T-helper 17 cell (primary cell): ENCODE results near the gene SPG7. TPM values are rescaled to one million over a fixed set of nuclear protein-coding genes. Genes with fewer than 3 reads are reported as not detected.

Experiments used
- ATAC-seq: fragments of 150-1000 bp; cut with Tn5 transposase; 2 replicates; pipeline ENCODE4 v1.10.0; 2021; ENCODE audit warnings: mild to moderate bottlenecking, moderate library complexity
- DNase-seq, 3 donors: peaks; one replicate each; pipeline versions ENCODE4 v3.0.0 to v3.0.0-alpha.2; 2020 to 2021
- H3K9me3 ChIP-seq: one replicate; pipeline ENCODE4 v1.7.0; 2013; ENCODE audit warnings: low read length, mild to moderate bottlenecking; ENCODE audit not compliant: control insufficient read depth, poor library complexity, severe bottlenecking
- H3K27ac Mint-ChIP-seq: one replicate; pipeline ENCODE4 v1.8.0; 2022; ENCODE audit warnings: mild to moderate bottlenecking, moderate library complexity, mixed read lengths
- H3K27me3 Mint-ChIP-seq: one replicate; pipeline ENCODE4 v1.8.0; 2022; ENCODE audit warnings: mixed read lengths
- H3K36me3 Mint-ChIP-seq: one replicate; pipeline ENCODE4 v1.8.0; 2022; ENCODE audit warnings: low read depth, mixed read lengths
- H3K4me1 Mint-ChIP-seq: one replicate; pipeline ENCODE4 v1.8.0; 2022; ENCODE audit warnings: mild to moderate bottlenecking, mixed read lengths
- H3K4me3 Mint-ChIP-seq: one replicate; pipeline ENCODE4 v1.8.0; 2022; ENCODE audit warnings: mild to moderate bottlenecking, moderate library complexity, mixed read lengths
- total RNA-seq, 4 donors: library from RNA in 2 of 4; stranded (reverse) in 2 of 4; gene quantifications; one replicate each; pipeline ENCODE4 v1.2.3 and lab custom pipeline; 2022 to 2026

SPG7 gene
- total RNA-seq, 2 donors from 2014 or later, result 140 to 154 TPM

GRCh38 chr16:89490439-89491237 is 17.6 kb upstream of the SPG7 start, which contains the start of gene ANKRD11:
Gene ANKRD11 (minus strand): TSS chr16:89490561. CDS start chr16:89317019, 173,542 bp downstream.
- Mint-ChIP-seq H3K4me3 (peak within 1 kb of the TSS; percentile 96), H3K27me3 (no peaks in the 10 kb centered on the region), H3K36me3 (peaks cover 2% of the 10 kb centered on the region), H3K27ac (peak within 1 kb of the TSS; percentile 98), H3K4me1 (peaks cover 48% of the 10 kb centered on the region)
- peak; percentile 94 to 98 (median 96) for DNase-seq
- H3K9me3 ChIP-seq, result no peaks in the 10 kb centered on the region
- ATAC-seq, result peak; percentile 90

DNA sequence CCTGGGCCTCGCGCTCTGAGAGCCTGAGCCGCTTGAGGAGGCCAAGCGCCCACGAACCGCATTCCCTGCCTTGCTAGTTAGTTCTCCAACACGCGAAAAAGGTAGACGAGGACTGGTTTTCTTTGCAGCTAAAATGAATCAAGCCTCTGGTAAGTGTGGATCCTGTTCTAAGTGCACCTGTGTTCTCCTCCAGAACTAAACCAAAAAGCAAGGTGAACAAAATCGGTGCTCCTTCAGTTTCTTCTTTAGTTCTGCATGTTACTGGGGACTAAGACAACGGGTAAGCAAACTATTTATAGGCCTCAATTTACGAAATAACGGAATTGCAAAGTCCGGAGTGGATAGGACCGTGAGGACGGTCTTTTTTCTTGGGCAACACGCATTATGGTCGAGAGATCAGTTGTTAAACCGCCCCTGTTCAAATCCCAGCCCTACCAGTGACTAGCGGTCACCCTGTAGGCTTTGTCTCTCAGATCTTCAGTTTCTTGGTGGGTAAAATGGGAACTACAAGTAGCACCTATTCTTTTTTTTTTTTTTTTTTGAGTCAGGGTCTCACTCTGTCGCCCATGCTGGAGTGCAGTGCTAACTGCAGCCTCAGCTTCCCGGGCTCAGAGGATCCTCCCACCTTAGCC is 16.8 kb upstream of the SPG7 start:
- Mint-ChIP-seq H3K4me1 (peaks cover 41% of the 10 kb centered on the region), H3K4me3 (peak overlapping the region; percentile 93), H3K36me3 (peaks cover 2% of the 10 kb centered on the region), H3K27me3 (no peaks in the 10 kb centered on the region), H3K27ac (peak overlapping the region; percentile 83)
- no peak for DNase-seq
- ATAC-seq, result no peak
- no peaks in the 10 kb centered on the region for H3K9me3 ChIP-seq

DNA sequence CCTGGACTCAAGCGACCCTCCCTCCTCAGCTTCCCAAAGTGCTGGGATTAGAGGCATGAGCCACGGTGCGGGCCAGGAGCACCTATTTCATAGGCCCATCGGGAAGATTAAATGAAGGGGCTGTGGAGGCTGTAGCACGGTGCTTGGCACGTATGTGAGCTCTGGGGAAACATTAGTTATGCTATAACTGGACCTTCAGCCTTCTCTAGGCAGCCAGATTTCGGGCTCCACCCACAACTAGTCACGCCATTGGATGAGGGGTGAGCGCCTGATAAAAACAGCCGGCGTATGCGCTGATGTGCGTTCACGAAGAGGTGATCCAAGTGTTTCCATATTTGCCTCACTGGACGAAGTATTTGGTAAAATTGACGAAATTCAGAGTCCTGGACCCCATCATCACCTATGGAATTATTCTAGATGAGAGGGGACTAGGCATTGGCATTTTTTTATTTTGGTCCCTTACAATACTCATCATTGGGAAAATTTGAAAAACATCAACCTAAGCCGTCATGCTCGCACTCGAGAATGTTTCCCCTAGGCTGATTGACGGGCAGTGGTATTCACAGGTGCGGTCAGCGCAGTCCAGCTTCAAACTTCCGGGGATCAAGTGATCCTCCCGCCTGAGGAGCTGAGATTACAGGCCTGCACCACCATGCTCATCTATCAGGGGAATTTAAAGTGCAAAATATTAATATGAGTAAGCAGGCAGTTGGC is 16.1 kb upstream of the SPG7 start:
- Mint-ChIP-seq H3K4me1 (peaks cover 37% of the 10 kb centered on the region), H3K36me3 (peaks cover 2% of the 10 kb centered on the region), H3K4me3 (peak overlapping the region; percentile 28), H3K27ac (peak overlapping the region; percentile 83), H3K27me3 (no peaks in the 10 kb centered on the region)
- DNase-seq (no peak), ATAC-seq (no peak)
- no peaks in the 10 kb centered on the region for H3K9me3 ChIP-seq

- H3K4me3 Mint-ChIP-seq, result no peak overlapping the region
Observed at GRCh38 chr16:89493776-89494175, 14.4 kb upstream of the SPG7 start.

GRCh38 chr16:89495121-89495520 is 13.1 kb upstream of the SPG7 start:
- no peak for DNase-seq
- peaks cover 21% of the 10 kb centered on the region for H3K4me1 Mint-ChIP-seq

More at GRCh38 chr16:89493776-89494175, 14.4 kb upstream of the SPG7 start:
- no peaks in the 10 kb centered on the region for H3K9me3 ChIP-seq
- no peak for DNase-seq
- ATAC-seq, result no peak
- peak overlapping the region; percentile 70 for H3K27ac Mint-ChIP-seq
- H3K27me3 Mint-ChIP-seq, result no peaks in the 10 kb centered on the region
- peaks cover 2% of the 10 kb centered on the region for H3K36me3 Mint-ChIP-seq
- H3K4me1 Mint-ChIP-seq, result peaks cover 25% of the 10 kb centered on the region

DNA sequence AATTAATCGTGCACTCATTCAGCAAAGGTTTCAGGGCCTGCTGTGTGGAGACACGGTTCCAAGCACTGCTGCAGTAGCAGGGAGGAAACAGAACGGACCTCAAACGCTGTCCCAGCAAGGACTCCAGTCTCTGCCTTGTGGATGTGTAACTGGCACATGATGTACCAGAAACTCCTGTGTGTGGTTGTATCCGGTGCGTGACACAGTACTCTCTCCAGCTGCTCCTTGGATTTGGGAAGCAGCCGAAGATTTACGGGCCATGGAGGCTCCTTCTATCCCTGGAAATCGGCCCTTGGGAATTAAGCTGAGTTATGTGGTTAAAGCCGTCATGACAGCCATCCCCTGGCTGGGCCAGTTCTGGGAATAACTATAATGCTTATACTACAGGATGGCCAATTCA is 9.4 kb upstream of the SPG7 start:
- H3K27ac Mint-ChIP-seq, result no peak overlapping the region
- no peak for DNase-seq
- no peak for ATAC-seq

More at GRCh38 chr16:89495121-89495520, 13.1 kb upstream of the SPG7 start:
- Mint-ChIP-seq H3K27me3 (no peaks in the 10 kb centered on the region), H3K27ac (no peak overlapping the region), H3K4me3 (no peak overlapping the region), H3K36me3 (peaks cover 2% of the 10 kb centered on the region)
- no peak for ATAC-seq
- no peaks in the 10 kb centered on the region for H3K9me3 ChIP-seq

DNA sequence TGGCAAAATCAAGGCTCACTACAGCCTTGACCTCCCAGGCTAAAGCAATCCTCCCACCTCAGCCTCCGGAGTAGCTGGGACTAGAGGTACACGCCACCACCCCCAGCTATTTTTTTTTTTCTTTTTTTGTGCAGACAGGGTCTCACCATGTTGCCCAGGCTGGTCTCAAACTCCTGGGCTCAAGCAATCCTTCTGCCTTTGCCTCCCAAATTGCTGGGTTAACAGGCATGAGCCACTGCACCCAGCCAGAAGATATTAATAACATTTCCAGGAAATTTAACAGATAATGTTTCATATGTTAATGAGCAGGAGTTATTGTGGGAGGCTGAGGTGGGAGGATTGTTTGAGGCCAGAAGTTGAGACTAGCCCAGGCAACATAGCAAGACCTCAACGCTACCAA is 8.4 kb upstream of the SPG7 start:
- no peak overlapping the region for H3K4me3 Mint-ChIP-seq
- H3K36me3 Mint-ChIP-seq, result no peaks in the 10 kb centered on the region
- H3K27me3 Mint-ChIP-seq, result no peaks in the 10 kb centered on the region
- H3K27ac Mint-ChIP-seq, result no peak overlapping the region
- H3K4me1 Mint-ChIP-seq, result peaks cover 3% of the 10 kb centered on the region
- H3K9me3 ChIP-seq, result no peaks in the 10 kb centered on the region
- no peak for DNase-seq
- ATAC-seq, result no peak

More for the DNA sequence above, 9.4 kb upstream of the SPG7 start:
- H3K9me3 ChIP-seq, result no peaks in the 10 kb centered on the region
- no peaks in the 10 kb centered on the region for H3K36me3 Mint-ChIP-seq
- H3K4me1 Mint-ChIP-seq, result peaks cover 5% of the 10 kb centered on the region
- H3K4me3 Mint-ChIP-seq, result no peak overlapping the region
- no peaks in the 10 kb centered on the region for H3K27me3 Mint-ChIP-seq

GRCh38 chr16:89502081-89502843 is 5.9 kb upstream of the SPG7 start:
- Mint-ChIP-seq H3K27ac (peak overlapping the region; percentile 11), H3K4me1 (peaks cover 19% of the 10 kb centered on the region), H3K4me3 (no peak overlapping the region), H3K27me3 (no peaks in the 10 kb centered on the region), H3K36me3 (no peaks in the 10 kb centered on the region)
- no peak for ATAC-seq
- DNase-seq, result no peak
- H3K9me3 ChIP-seq, result no peaks in the 10 kb centered on the region

DNA sequence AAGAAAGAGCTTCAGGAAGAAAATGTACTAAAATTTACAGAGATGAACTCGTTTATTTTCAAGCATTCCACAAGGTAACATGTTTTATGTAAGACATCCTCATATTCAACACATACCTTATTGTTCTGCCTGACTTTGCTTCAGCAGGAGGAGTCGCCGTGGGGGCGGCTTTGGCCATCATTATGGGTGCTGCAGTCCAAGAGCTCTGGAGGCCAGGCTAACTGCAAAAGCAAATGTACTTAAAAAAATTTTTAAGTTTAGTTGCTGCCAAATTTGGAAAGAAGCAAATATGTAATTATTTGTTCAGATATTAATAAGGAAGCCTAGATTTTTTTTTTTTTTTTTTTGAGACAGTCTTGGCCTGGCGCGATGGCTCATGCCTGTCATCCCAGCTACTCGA is 4.1 kb upstream of the SPG7 start:
- peaks cover 23% of the 10 kb centered on the region for H3K4me1 Mint-ChIP-seq
- no peak overlapping the region for H3K4me3 Mint-ChIP-seq
- ATAC-seq (no peak), DNase-seq (no peak)
- H3K27ac Mint-ChIP-seq, result peak overlapping the region; percentile 32
- H3K9me3 ChIP-seq, result no peaks in the 10 kb centered on the region
- no peaks in the 10 kb centered on the region for H3K27me3 Mint-ChIP-seq
- H3K36me3 Mint-ChIP-seq, result no peaks in the 10 kb centered on the region

DNA sequence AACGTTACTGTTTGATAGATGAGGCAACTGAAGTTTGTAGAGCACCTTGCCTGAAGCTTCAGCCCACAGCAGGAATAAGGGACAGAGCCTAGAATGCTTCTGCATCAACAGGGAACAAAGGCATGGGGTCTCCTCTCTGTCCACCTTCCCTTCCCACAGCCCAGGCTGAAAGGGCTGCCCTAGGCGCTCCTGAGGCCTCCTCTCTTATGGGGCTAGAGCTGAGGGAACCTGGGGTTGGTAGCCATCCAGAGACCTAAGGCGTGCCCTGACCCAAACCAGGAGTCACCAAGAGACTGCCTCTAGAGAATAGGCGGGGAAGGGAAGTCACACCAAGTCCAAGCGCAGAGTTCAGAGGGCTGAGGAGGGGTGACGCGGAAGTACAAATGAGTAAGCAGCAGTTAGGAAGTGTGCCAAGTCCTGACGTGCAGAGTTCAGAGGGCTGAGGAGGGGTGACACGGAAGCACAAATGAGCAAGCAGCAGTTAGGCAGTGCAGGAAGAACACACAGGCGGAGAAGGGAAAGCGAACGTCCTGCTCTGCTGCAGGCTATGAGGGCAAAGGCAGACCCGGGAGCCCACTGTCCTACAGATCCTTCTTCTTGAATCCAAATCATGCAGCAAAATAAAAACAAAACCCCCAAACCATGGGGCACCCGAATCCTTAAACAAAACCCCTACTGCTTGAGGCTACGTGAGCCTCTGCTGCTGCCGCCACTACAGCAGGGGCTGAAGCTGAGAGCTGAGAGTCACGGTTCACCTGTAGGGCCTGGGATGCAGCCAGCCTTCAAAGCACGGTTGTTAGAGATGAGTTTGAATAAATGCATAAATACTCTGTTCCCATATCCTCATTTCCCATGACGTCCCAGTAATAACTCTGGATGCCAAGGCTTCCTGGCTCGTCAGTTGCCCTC is 2.7 kb upstream of the SPG7 start:
- Mint-ChIP-seq H3K4me3 (peak overlapping the region; percentile 91), H3K27ac (peak overlapping the region; percentile 95), H3K27me3 (no peaks in the 10 kb centered on the region), H3K36me3 (no peaks in the 10 kb centered on the region), H3K4me1 (peaks cover 24% of the 10 kb centered on the region)
- H3K9me3 ChIP-seq, result no peaks in the 10 kb centered on the region
- ATAC-seq, result peak; percentile 69
- DNase-seq, result peak; percentile 48 to 75 (median 69)

GRCh38 chr16:89506113-89506504 is 2.1 kb upstream of the SPG7 start:
- Mint-ChIP-seq H3K4me3 (peak overlapping the region; percentile 91), H3K4me1 (peaks cover 24% of the 10 kb centered on the region), H3K36me3 (no peaks in the 10 kb centered on the region), H3K27ac (peak overlapping the region; percentile 95), H3K27me3 (no peaks in the 10 kb centered on the region)
- ATAC-seq (no peak), DNase-seq (no peak)
- H3K9me3 ChIP-seq, result no peaks in the 10 kb centered on the region

DNA sequence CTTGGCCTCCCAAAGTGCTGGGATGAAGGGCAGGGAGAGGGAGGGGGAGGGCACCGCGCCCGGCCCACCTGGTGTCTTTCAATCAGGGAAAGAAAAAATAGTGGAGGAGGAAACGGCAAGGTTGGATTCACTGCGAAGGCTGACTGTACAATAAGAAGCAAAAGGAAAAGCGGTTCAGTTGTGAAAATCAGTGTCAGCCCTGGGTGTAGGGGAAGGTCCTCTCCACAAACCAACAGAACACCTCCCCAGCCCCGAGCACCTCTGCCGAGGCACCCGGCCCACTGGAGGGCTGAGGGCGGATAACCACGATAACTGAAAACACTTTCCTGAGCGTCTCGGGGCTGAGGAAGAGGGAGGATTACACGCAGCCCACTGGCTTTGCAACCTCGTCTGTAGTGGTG is 1.4 kb upstream of the SPG7 start:
- Mint-ChIP-seq H3K27ac (peak overlapping the region; percentile 95), H3K4me1 (peaks cover 24% of the 10 kb centered on the region), H3K4me3 (peak overlapping the region; percentile 94), H3K27me3 (no peaks in the 10 kb centered on the region), H3K36me3 (no peaks in the 10 kb centered on the region)
- H3K9me3 ChIP-seq, result no peaks in the 10 kb centered on the region
- DNase-seq (peak in 1 of 3 donors; percentile 19), ATAC-seq (no peak)
